Left kidney (tissue), 2 donors: Measurements from ENCODE around the gene ARFGEF3. TPM values are rescaled to one million over a fixed set of nuclear protein-coding genes. Genes with fewer than 3 reads are reported as not detected.
"Not testable (repeated sequence)": the region's sequence is repeated elsewhere in the genome, so short reads cannot be mapped to it uniquely, and the experiment has no call there.

Experiments
- DNase-seq: peaks from one replicate; pipeline ENCODE4 v3.0.0-alpha.2; 2013
- polyA plus RNA-seq: library from polyadenylated mRNA; unstranded; fragments of 120-200 nt; gene quantifications from one replicate; pipeline ENCODE4 v1.2.1, GENCODE V29; 2013; ENCODE audit not compliant: insufficient read length

The ARFGEF3 gene
- polyA plus RNA-seq, 1 donor = 8.5 TPM

- DNase-seq = no peak
Observed at GRCh38 chr6:138271451-138271850, 109.7 kb downstream of the ARFGEF3 start.

DNA sequence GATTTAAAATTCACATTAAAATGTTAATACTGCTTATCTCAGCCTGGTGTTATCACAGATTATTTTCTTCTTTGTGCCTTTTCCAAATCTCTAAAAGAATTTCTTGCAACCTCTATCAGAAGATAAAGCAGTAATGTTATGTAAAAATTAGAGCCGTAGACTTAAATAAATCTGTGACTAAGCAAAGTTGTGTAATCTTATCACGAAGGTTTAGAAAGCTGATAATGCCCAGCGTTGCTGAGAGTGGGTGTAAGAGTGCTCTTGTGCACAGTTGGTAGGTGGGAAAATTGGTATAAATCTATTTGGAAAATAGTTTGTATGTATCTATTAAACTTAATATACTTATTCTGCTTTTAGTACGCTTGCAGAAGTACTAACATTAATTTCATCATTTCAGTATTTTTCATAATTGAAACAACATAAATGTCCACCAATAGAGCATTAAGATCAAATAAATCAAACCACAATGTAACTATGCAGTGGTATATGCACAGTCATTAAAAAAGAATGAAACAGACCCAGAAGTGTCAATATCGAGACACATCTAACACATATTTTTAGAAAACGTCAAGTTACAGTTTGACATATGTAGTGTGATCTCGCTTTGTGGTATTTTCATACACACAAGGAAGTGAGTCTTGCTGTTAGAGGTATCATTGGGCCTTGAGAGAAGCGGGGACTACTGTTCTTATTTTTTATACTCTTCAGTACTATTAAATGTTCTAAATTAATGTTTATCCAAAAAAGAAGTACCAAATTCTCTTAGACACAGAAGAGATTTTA, 111.0 kb downstream of the ARFGEF3 start:
- no peak for DNase-seq

DNA sequence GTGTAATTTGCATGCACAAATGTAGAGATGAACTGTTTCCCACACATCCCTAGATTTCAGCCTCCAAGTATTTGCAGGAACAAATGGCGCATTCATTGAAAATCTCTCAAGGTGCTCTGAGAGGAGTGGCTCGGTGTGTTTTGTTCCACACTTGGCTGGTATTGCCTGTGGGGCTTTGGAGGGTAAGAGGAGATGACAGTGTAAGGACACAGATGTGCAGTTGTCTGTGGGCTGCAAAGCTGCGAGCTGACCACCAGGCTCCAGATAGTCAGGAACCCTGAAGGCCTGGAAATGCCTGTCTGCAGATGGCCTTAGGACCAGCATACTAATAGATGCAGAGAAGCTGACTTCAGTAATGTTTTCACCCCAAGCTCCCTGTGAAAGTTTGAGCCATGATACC, 114.2 kb downstream of the ARFGEF3 start:
- no peak for DNase-seq

DNA sequence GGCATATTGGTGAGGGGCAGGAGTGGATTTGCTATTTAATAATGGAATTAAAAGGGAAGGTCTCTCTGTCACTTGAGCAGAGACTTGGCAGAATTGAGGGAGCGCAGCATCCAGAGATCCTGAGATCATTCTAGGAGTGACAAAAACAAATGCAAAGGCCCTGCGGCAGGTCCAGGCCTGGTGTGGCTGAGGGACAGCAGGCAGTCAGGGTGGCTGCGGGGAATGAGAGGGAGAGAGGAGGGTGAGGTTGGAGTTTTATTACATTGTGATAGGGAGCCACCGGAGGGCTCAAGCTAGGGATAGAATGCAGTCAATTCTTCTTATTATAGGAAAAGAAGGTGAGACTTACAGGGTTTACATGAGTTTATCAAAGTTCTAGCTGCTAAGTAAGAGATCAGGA, 116.1 kb downstream of the ARFGEF3 start:
- DNase-seq = no peak

DNA sequence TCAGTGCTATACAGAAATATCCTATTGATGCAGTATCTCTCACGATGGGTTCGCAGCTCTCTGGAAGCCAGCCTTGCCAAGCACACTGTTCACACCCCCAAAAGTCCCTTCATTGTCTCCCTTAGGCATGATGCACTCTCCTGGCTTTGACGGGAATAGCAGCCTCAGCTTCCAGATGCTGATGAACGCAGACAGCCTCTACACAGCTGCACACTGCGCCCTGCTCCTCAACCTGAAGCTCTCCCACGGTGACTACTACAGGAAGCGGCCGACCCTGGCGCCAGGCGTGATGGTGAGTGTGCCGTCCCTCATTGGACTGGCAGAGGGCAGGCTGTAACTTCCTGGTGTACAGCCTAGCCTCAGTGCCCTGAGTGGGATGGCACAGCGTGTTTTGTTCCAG, 116.6 kb downstream of the ARFGEF3 start:
- no peak for DNase-seq

DNA sequence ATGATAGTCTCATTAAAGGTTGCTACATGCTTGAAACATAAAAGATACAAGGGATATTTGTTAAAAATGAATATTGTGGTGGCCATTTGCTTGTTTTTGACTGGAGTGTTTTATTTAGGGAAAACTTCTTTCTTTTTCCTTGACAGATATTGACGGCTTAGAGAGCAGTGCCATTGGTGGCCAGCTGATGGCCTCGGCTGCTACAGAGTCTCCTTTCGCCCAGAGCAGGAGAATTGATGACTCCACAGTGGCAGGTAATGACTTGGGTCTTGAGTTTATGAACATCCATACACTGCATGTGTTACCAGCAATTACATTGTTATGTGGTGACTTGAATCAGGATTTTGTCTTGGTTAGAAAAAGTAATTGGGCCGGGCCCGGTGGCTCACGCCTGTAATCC, 124.1 kb downstream of the ARFGEF3 start:
- no peak for DNase-seq

DNA sequence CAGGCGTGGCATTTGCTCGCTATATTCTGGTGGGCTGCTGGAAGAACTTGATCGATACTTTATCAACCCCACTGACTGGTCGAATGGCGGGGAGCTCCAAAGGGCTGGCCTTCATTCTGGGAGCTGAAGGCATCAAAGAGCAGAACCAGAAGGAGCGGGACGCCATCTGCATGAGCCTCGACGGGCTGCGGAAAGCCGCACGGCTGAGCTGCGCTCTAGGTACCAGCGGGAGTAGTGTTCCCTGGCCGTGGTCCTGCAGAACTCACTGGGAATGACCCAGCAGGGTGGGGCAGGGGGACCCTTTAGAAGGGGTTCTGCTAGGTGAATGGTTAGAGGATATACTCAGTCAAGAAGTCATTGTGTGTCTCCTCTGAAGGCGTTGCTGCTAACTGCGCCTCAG, 125.0 kb downstream of the ARFGEF3 start:
- DNase-seq = no peak

GRCh38 chr6:138287144-138287955, 125.6 kb downstream of the ARFGEF3 start:
- no peak for DNase-seq

DNA sequence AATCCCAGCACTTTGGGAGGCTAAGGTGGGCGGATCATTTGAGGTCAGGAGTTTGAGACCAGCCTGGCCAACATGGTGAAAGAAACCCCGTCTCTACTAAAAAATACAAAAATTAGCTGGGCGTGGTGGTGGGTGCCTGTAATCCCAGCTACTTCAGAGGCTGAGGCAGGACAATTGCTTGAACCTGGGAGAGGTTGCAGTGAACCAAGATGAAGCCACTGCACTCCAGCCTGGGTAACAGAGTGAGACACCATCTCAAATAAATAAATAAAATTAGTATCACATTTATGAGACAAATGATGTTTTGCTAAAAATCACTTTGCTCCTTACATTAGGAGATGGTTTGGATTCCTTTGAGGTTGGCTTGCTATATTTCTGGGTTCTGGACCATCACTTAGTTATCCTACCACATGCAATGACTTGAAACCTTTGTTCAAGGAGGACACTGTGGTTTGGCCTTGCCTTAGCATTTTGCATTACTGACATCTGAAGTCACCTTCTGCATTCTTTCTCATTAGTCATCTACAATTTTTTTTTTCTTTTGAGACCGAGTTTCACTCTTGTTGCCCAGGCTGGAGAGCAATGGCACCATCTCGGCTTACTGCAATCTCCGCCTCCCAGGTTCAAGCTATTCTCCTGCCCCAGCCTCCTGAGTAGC, 126.8 kb downstream of the ARFGEF3 start:
- DNase-seq = not testable (repeated sequence)

GRCh38 chr6:138289739-138290138, 128.0 kb downstream of the ARFGEF3 start:
- DNase-seq = no peak

- no peak for DNase-seq
Observed at GRCh38 chr6:138290423-138290962, 128.8 kb downstream of the ARFGEF3 start.

DNA sequence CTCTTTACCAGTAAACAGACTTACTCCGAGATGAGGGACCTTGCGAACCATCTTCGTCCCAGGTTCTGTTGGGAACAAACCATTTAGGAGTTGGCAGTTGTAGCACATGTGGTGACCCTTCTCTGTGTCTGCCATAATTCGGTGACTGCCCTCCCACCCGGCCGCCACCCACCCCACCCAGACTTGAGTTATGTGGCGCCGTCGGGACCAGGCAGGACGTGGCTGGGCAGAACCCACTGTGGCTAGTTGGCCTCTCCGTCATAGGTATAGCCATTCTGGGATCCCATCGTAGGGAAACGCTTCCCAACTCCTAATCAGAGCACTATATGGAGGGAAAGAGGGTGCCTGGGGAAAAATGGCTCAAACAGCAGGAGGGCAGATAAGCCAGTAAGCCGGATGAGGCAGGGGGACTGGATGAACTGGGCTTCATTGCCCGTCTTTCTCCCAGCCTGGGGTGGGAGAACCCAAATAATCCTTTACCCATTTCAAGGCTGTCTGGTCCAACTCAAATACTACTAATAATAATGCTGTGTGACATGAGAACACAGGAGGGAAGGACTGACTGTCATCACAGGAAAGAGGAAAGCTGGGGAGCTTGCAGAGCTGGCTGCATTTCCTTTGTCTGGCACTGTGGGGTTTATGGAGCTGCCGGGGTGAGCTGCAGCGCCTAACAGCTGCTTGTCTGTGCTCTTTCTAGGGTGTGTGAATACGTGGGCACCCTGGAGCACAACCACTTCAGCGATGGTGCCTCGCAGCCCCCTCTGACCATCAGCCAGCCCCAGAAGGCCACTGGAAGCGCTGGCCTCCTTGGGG, 129.5 kb downstream of the ARFGEF3 start:
- DNase-seq = no peak

DNA sequence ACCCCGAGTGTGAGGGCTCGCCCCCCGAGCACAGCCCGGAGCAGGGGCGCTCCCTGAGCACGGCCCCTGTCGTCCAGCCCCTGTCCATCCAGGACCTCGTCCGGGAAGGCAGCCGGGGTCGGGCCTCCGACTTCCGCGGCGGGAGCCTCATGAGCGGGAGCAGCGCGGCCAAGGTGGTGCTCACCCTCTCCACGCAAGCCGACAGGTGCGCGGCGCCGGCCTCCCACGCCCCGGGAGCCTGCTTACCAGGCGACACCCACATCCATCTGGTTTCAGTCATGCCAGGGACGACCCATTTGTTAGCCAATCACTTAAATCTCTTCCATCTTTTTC, 130.1 kb downstream of the ARFGEF3 start:
- no peak for DNase-seq

DNA sequence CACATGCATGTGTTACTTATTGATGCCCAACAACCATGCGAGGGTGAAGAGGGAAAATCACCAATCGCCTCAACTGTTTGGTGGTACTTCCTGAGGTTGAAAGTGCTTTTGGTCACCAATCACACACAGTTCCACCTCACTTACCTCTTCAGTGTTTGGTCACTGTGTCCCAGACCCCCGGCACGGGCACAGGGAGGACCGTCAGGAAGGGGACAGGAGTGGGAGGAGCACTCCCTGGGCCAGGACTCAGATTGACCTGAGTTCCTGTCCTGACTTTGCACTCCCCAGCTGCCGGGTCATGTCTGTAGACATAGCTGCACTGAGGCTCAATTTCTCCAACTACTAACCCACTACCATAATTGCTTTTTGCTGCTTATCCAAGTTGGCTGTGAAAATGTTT, 130.7 kb downstream of the ARFGEF3 start:
- no peak for DNase-seq

DNA sequence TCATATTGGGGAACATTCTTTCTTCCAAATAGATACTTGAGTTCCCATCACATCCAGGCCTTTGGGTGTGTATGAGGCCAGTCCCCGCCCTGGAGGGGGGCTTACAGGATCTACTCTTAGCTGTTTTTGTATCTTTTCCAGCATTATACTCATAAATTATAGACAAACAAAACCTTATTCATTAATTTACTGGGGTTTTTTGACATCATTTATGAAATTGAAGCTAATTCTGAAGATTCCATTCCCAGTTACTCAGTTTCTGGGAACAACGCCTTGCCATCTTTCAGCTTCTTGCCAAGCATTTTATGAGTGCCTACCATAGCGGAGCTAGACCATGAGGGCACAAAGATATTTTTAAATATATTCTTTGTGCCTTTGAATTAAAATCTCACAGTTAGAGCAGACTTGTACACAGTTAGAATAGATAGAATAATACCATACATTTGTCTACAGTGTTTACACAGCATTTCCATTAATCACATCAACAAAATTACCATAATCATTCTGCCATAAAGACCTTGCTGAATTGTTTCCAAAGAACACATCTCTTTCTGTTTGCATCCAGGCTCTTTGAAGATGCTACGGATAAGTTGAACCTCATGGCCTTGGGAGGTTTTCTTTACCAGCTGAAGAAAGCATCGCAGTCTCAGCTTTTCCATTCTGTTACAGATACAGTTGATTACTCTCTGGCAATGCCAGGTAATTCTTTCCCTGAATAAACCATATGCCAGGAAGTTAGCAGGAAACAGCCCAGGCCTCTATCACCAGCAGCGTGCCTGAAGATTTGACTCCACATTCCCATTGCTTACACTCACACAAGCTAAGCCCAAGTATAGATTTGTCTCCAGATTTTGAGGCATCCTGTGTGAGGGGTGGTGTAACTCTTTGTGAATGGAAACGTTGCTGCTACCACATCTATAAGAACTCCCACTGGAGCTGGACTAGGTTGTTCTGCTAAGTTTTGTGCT, 132.0 kb downstream of the ARFGEF3 start:
- no peak for DNase-seq

- no peak for DNase-seq
Observed at GRCh38 chr6:138296381-138296780, 134.6 kb downstream of the ARFGEF3 start.

DNA sequence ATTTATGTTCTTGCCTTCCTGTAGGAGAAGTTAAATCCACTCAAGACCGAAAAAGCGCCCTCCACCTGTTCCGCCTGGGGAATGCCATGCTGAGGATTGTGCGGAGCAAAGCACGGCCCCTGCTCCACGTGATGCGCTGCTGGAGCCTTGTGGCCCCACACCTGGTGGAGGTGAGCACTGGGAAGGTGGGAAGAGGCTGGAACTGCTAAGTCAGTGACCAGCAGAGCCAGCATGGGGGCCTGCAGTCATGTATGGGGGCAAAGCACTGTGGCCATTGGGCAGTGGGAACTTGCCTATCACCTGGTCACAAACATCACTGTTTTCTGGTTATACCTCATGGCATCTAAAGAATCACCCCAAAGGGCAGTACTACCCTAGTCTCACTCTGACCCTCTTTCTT, 135.0 kb downstream of the ARFGEF3 start:
- DNase-seq = no peak

DNA sequence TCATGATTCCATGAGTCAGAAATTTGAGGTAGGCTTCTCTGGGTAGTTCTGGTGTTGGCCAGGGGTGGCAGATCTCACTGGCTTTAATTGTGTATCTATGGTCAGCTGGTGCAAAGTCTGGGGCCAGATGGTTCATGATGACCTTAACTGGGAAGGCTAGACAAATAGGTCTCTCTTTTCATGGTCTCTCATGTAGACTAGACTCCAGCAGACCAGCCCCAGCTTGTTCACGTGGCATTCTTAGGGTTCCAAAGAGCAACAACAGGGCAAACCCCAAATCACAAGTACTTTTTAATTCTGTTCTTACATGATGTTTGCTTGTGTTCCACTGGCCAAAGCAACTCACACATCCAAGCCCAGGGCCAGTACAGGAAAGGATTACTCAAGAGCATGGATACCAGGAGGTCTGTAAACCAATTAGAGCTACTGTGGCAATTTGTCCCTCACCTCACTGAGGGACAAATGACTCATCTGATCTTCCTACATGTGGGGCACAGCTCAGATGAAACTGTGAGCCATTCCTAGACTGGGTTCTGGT, 136.1 kb downstream of the ARFGEF3 start:
- no peak for DNase-seq

DNA sequence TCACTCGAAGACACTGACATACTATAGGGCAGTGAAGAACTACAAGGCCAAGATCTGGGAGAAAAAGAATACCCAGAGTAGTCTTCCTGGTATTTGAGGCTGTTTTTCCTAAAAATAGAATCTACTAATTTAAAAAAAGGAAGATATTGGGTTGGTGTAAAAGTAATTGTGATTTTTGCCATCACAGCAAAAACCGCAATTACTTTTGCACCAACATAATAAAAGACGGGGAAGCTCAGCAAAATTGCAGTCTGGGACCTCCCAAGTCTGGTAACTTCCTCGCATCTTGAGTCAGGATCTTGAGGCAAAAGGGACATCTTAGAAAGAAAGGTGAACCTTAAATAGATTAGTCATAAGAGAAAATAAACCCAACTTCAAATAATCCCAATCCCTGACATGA, 138.7 kb downstream of the ARFGEF3 start:
- DNase-seq = no peak

DNA sequence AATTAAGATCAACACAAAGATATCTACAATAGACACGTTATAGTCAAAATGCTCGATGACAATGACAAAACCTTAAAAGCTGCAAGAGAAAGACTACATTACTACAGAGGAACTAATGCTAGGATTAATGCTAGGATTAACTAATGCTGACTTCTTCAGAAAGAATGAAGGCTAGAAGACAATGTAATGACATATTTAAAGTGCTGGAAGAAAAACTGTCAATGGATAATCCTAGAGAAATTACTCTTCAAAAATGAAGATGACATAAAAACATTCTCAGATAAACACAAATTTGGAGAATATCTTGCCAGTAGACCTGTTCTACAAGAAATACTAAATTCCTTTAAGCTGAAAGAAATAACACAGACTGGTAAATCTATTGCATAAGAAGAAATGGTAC, 140.8 kb downstream of the ARFGEF3 start:
- no peak for DNase-seq
